ENCODE data around the gene SMPX. TPM values are rescaled to one million over a fixed set of nuclear protein-coding genes. Genes with fewer than 3 reads are reported as not detected.

SMPX gene
- polyA plus RNA-seq, 3 donors, result not detected

DNA sequence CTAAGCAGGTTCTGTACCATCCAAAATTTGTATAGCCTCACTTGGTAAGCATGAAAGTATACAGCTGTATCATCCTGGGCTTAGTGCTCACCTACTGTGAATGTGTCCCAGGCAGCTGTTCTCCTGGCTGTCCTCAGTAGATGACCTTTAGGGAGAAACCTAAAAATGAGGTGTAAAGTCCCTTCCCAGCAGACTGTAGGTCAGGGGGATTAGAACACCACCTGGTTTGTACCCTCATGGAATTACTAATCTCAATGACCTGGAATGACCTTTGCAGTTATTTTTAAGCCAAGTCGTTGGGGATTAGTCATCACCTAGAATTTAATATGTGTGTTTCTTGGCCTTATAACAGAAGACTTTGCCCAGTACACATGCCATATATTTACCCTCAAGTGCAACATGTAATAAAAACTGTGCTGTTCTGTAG is 42.4 kb upstream of the SMPX start:
- H4K20me1 ChIP-seq (ENCODE audit: insufficient read depth, low read length), result no peaks in the 10 kb centered on the region
- H3K9me3 ChIP-seq (replicated peaks in 1 of 2; ENCODE audit: control insufficient read depth in 1 of 2, insufficient read depth in 1 of 2, low read length in 2 of 2), result no peaks in the 10 kb centered on the region
- Mint-ChIP-seq H3K36me3 (no peaks in the 10 kb centered on the region), H3K9me3 (peaks cover 0 to 4% (median 1%) of the 10 kb centered on the region in 7 donors), H3K4me3 (no peak overlapping the region), H3K27ac (no peak overlapping the region), H3K4me1 (no peaks in the 10 kb centered on the region), H3K27me3 (ENCODE audit: low read depth in 3 of 3) (peaks cover 0 to 5% (median 1%) of the 10 kb centered on the region in 3 donors)
- no peak overlapping the region for H3K27ac ChIP-seq (ENCODE audit: low read depth in 1 of 2, low read length in 2 of 2)
- TF ChIP-seq, protein P1, sequence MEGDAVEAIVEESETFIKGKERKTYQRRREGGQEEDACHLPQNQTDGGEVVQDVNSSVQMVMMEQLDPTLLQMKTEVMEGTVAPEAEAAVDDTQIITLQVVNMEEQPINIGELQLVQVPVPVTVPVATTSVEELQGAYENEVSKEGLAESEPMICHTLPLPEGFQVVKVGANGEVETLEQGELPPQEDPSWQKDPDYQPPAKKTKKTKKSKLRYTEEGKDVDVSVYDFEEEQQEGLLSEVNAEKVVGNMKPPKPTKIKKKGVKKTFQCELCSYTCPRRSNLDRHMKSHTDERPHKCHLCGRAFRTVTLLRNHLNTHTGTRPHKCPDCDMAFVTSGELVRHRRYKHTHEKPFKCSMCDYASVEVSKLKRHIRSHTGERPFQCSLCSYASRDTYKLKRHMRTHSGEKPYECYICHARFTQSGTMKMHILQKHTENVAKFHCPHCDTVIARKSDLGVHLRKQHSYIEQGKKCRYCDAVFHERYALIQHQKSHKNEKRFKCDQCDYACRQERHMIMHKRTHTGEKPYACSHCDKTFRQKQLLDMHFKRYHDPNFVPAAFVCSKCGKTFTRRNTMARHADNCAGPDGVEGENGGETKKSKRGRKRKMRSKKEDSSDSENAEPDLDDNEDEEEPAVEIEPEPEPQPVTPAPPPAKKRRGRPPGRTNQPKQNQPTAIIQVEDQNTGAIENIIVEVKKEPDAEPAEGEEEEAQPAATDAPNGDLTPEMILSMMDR (IDR thresholded peaks at IDR 0.05), result no peak
- no peak for DNase-seq
- H3K4me2 ChIP-seq (replicated peaks; ENCODE audit: extremely low read depth, low read length, poor library complexity, severe bottlenecking), result no peak overlapping the region
- H3K4me1 ChIP-seq (ENCODE audit: control insufficient read depth in 1 of 2, insufficient read depth in 2 of 2, low read length in 2 of 2), result no peaks in the 10 kb centered on the region
- H2AFZ ChIP-seq (ENCODE audit: insufficient read depth, low read depth, low read length, poor library complexity, severe bottlenecking), result no peak overlapping the region
- H3K79me2 ChIP-seq (ENCODE audit: insufficient read depth, low read length), result no peaks in the 10 kb centered on the region
- H3K4me3 ChIP-seq (replicated peaks in 1 of 3; ENCODE audit: low read depth in 2 of 3, low read length in 3 of 3), result no peak overlapping the region
- no peaks in the 10 kb centered on the region for H3K27me3 ChIP-seq (ENCODE audit: control insufficient read depth in 2 of 2, insufficient read depth in 2 of 2, low read length in 2 of 2)
- no CpG with 5 or more reads among the region's 1 CpG for whole genome bisulfite sequencing (ENCODE audit: insufficient coverage)
- intact Hi-C loops (cut with micrococcal nuclease), result no loop called here
- H3K36me3 ChIP-seq (replicated peaks in 1 of 2; ENCODE audit: control insufficient read depth in 1 of 2, insufficient read depth in 2 of 2, low read length in 2 of 2), result no peaks in the 10 kb centered on the region
- H3K9ac ChIP-seq (ENCODE audit: insufficient read depth, low read length, poor library complexity, severe bottlenecking), result no peak overlapping the region

DNA sequence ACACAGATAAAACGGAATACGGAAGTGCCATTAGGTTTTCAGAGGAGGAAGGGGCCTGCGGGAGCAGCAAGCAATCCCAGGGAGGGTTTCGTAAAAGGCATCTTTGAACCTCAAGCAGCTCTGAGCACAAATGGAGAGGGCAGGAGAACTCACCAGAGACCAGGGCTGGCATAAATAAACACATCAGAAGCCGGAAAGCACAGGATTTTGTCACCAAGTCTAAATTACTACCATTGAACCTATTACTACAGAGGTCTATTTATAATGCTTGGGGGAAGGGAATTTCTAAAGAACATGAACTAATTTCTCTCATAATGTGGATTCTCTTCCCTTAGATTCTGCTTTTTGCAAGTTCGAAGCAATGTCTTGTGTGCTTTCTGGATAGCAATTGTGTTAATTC is 41.9 kb upstream of the SMPX start:
- no peak overlapping the region for H3K27ac Mint-ChIP-seq
- Histone ChIP-seq H3K4me1 (ENCODE audit: control insufficient read depth in 1 of 2, insufficient read depth in 2 of 2, low read length in 2 of 2) (no peaks in the 10 kb centered on the region), H3K79me2 (ENCODE audit: insufficient read depth, low read length) (no peaks in the 10 kb centered on the region), H3K9me3 (replicated peaks in 1 of 2; ENCODE audit: control insufficient read depth in 1 of 2, insufficient read depth in 1 of 2, low read length in 2 of 2) (no peaks in the 10 kb centered on the region), H3K9ac (ENCODE audit: insufficient read depth, low read length, poor library complexity, severe bottlenecking) (no peak overlapping the region), H4K20me1 (ENCODE audit: insufficient read depth, low read length) (no peaks in the 10 kb centered on the region), H3K4me2 (replicated peaks; ENCODE audit: extremely low read depth, low read length, poor library complexity, severe bottlenecking) (no peak overlapping the region), H3K27me3 (ENCODE audit: control insufficient read depth in 2 of 2, insufficient read depth in 2 of 2, low read length in 2 of 2) (no peaks in the 10 kb centered on the region), H2AFZ (ENCODE audit: insufficient read depth, low read depth, low read length, poor library complexity, severe bottlenecking) (no peak overlapping the region), H3K4me3 (replicated peaks in 1 of 3; ENCODE audit: low read depth in 2 of 3, low read length in 3 of 3) (no peak overlapping the region), H3K36me3 (replicated peaks in 1 of 2; ENCODE audit: control insufficient read depth in 1 of 2, insufficient read depth in 2 of 2, low read length in 2 of 2) (no peaks in the 10 kb centered on the region), H3K27ac (ENCODE audit: low read depth in 1 of 2, low read length in 2 of 2) (no peak overlapping the region)
- H3K9me3 Mint-ChIP-seq, result peaks cover 0 to 4% (median 1%) of the 10 kb centered on the region in 7 donors
- intact Hi-C loops (cut with micrococcal nuclease), result no loop called here
- WGBS (ENCODE audit: insufficient coverage), result 90% methylated on average over 2 of the region's 6 CpGs
- H3K36me3 Mint-ChIP-seq, result no peaks in the 10 kb centered on the region
- no peak for DNase-seq
- no peak overlapping the region for H3K4me3 Mint-ChIP-seq
- H3K4me1 Mint-ChIP-seq, result no peaks in the 10 kb centered on the region
- H3K27me3 Mint-ChIP-seq (ENCODE audit: low read depth in 3 of 3), result peaks cover 0 to 3% (median 1%) of the 10 kb centered on the region in 3 donors
- TF ChIP-seq, protein P1 (IDR thresholded peaks at IDR 0.05), result no peak
